Measurements from ENCODE around the gene USP49. TPM values are rescaled to one million over a fixed set of nuclear protein-coding genes. Genes with fewer than 3 reads are reported as not detected.

Gene USP49
- total RNA-seq, 1 experiment from 2014 or later: 2.3 TPM

DNA sequence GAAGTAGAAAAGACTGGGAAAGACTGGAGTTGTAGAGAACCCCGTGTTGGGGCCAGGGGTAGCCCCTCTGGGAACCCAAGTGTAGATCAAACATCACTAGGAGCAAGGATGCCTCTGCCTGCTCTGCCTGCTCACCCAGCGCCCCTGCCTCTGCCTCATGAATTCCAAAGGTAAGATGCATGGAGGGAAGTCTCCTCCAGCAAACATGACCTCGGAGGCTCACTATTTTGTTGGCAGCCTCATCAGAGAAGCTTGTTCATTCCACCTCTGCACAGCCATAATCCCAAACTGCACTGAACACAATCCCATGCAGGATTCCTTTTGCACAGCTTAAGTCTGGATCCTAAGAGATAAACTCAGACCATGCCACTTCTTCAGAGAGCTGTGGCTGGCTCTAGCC is 120.3 kb downstream of the USP49 start:
- Histone ChIP-seq H3K27me3 (ENCODE audit: low read length) (no peaks in the 10 kb centered on the region), H3F3A (ENCODE audit: low read length, unreplicated experiment) (no peaks in the 10 kb centered on the region), H3K4me3 (ENCODE audit: low read length) (no peak overlapping the region), H4K20me1 (ENCODE audit: low read length) (no peaks in the 10 kb centered on the region), H3K4me2 (ENCODE audit: low read length) (no peak overlapping the region), H3K4me1 (ENCODE audit: insufficient read depth, low read length) (peaks cover 5% of the 10 kb centered on the region; the same call in 1 of the 2 replicates), H3K9me3 (ENCODE audit: low read length) (no peaks in the 10 kb centered on the region), H3K9ac (ENCODE audit: low read length) (no peak overlapping the region), H3K27ac (ENCODE audit: low read length) (no peak overlapping the region), H3K36me3 (ENCODE audit: low read depth, low read length) (no peaks in the 10 kb centered on the region; the same call in none of the 2 replicates), H2AFZ (ENCODE audit: low read length) (no peak overlapping the region), H3K79me2 (ENCODE audit: low read length) (peaks cover 6% of the 10 kb centered on the region; the same call in 1 of the 2 replicates), H3K9me2 (replicated peaks; ENCODE audit: low read length) (no peaks in the 10 kb centered on the region)
- no peak for TF ChIP-seq EZH2 (IDR thresholded peaks at IDR 0.05; ENCODE audit: low read length, unreplicated experiment)
- no peak for TF ChIP-seq EZH2phosphoT487 (IDR thresholded peaks at IDR 0.05; ENCODE audit: borderline replicate concordance, low read length)
- TF ChIP-seq, protein P1, sequence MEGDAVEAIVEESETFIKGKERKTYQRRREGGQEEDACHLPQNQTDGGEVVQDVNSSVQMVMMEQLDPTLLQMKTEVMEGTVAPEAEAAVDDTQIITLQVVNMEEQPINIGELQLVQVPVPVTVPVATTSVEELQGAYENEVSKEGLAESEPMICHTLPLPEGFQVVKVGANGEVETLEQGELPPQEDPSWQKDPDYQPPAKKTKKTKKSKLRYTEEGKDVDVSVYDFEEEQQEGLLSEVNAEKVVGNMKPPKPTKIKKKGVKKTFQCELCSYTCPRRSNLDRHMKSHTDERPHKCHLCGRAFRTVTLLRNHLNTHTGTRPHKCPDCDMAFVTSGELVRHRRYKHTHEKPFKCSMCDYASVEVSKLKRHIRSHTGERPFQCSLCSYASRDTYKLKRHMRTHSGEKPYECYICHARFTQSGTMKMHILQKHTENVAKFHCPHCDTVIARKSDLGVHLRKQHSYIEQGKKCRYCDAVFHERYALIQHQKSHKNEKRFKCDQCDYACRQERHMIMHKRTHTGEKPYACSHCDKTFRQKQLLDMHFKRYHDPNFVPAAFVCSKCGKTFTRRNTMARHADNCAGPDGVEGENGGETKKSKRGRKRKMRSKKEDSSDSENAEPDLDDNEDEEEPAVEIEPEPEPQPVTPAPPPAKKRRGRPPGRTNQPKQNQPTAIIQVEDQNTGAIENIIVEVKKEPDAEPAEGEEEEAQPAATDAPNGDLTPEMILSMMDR (conservative IDR thresholded peaks at IDR 0.05; ENCODE audit: low read depth, low read length): no peak
- ChIA-PET CTCF (no interaction called here), POLR2A (ENCODE audit: unreplicated experiment) (no interaction called here)
- intact Hi-C loops (cut with micrococcal nuclease): loop anchor here (10.0 kb wide), 1 partner anchor 170 kb away; no protein-coding TSS in a partner anchor
- BruUV-seq (replicated peaks): no TSS peak
- DNase-seq: no peak
- ATAC-seq: no peak

DNA sequence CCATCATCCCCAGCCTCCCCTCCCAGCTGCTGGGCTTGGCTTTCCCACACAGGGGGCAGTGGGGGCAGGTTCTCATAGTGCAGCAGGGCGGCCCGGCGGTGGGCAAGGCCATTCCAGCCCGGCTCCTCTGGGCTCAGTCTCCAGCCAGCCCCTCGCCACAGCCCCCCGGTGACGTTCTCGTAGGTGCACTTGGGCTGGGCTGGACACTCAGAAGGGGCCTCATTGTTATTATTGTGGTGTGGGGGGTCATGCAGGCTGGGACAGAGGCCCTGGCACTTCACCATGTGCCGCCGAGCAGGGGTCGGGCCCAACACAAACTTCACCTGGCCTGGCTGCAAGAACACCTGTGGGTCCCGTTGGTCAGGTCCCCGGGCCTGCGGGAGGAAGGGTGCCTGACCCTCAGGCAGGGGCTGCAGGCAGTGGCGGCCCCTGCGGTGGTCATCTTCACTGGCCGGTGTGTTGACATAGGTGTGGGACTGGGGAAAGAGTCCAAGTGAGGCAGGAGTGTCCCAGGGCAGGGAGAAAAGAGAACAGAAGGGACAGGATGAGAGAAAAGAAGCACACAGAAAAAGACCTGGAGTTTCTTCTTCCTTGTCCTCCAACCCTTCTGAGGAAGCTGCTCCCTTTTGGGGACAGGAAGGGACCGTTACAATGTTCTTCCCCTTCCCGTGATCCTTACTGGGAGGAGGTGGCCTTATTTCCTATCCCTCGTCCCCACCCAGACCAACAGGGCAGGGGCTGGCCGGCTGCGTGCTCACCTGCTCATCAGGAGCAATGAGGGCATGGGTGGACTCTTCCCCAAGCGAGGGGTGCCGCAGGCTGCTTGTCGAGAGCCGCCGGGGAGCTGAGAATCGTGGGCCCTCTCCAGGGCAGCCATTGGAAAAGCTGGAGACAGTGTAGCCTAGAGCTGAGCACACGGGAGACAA is 123.9 kb downstream of the USP49 start:
- H3K9ac ChIP-seq (ENCODE audit: low read length): no peak overlapping the region
- H3F3A ChIP-seq (ENCODE audit: low read length, unreplicated experiment): no peaks in the 10 kb centered on the region
- H3K79me2 ChIP-seq (ENCODE audit: low read length): no peaks in the 10 kb centered on the region
- no peak overlapping the region for H3K4me3 ChIP-seq (ENCODE audit: low read length)
- intact Hi-C loops (cut with micrococcal nuclease): loop anchor here (10.0 kb wide), 1 partner anchor 167 kb away; no protein-coding TSS in a partner anchor
- ChIA-PET CTCF (no interaction called here), POLR2A (ENCODE audit: unreplicated experiment) (interaction anchor here (0.7 kb wide), 1 partner anchor 24 kb away, joined by 3 read pairs; the partner anchor contains the start of gene PGC)
- no peak for ATAC-seq
- DNase-seq: no peak
- H3K9me3 ChIP-seq (ENCODE audit: low read length): no peaks in the 10 kb centered on the region
- H3K9me2 ChIP-seq (replicated peaks; ENCODE audit: low read length): no peaks in the 10 kb centered on the region
- H3K36me3 ChIP-seq (ENCODE audit: low read depth, low read length): no peaks in the 10 kb centered on the region; the same call in none of the 2 replicates
- no peak overlapping the region for H3K4me2 ChIP-seq (ENCODE audit: low read length)
- no peaks in the 10 kb centered on the region for H4K20me1 ChIP-seq (ENCODE audit: low read length)
- H3K4me1 ChIP-seq (ENCODE audit: insufficient read depth, low read length): peaks cover 14% of the 10 kb centered on the region
- H2AFZ ChIP-seq (ENCODE audit: low read length): no peak overlapping the region
- H3K27ac ChIP-seq (ENCODE audit: low read length): no peak overlapping the region
- TF ChIP-seq, protein P1 (conservative IDR thresholded peaks at IDR 0.05; ENCODE audit: low read depth, low read length): no peak
- no peak for TF ChIP-seq EZH2phosphoT487 (IDR thresholded peaks at IDR 0.05; ENCODE audit: borderline replicate concordance, low read length)
- no peak for TF ChIP-seq EZH2 (IDR thresholded peaks at IDR 0.05; ENCODE audit: low read length, unreplicated experiment)
- BruUV-seq (replicated peaks): no TSS peak
- H3K27me3 ChIP-seq (ENCODE audit: low read length): no peaks in the 10 kb centered on the region

Measured in PC-3 (cell line).